GM12892 (cell line): ENCODE data around the gene VAV2.

ENCODE experiments used
- POLR2A ChIP-seq: IDR thresholded peaks from 2 replicates; pipeline ENCODE4 v1.6.1; 2011; ENCODE audit warnings: low read depth, low read length, control low read depth
- POLR2AphosphoS5 ChIP-seq: IDR thresholded peaks from 2 replicates; pipeline ENCODE4 v1.6.1; 2011; ENCODE audit warnings: low read depth, low read length, control low read depth

DNA sequence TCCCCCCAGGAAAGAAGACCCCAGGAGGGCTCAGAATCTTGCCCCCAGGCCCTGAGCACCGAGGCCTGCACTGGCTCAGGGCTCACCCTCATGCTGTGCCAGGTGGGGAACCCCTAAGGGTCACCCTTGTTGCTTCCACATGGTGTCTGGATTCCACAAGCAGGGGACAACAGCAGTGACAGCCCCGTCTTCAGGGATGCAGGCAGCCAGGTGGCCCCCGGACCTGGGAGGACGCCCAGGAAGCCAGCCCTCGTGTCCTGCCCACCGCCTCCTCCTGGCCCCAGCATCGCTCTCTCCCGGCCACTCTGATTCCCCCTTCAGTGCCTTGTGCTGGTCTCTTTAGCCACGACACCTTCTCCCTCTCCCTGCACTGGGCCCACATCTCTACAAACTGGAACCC, 194.0 kb downstream of the VAV2 start:
- TF ChIP-seq POLR2AphosphoS5 (no peak), POLR2A (no peak)
